Measurements from ENCODE around the gene NETO2. TPM values are rescaled to one million over a fixed set of nuclear protein-coding genes. Genes with fewer than 3 reads are reported as not detected.

Gene NETO2
- polyA plus RNA-seq, 3 donors = 12.4 to 15.7 (median 14.3) TPM

GRCh38 chr16:47053895-47054294 is 89.8 kb downstream of the NETO2 start:
- Mint-ChIP-seq H3K4me1 (no peaks in the 10 kb centered on the region), H3K27me3 (ENCODE audit: low read depth in 3 of 3) (peaks cover 0 to 6% (median 4%) of the 10 kb centered on the region in 3 donors), H3K9me3 (peaks cover 0 to 2% (median 0%) of the 10 kb centered on the region in 7 donors), H3K36me3 (no peaks in the 10 kb centered on the region), H3K4me3 (no peak overlapping the region), H3K27ac (no peak overlapping the region)
- no peaks in the 10 kb centered on the region for H3K27me3 ChIP-seq (ENCODE audit: control insufficient read depth in 2 of 2, insufficient read depth in 2 of 2, low read length in 2 of 2)
- TF ChIP-seq CTCF (IDR thresholded peaks at IDR 0.05) = no peak
- no peak overlapping the region for H3K4me3 ChIP-seq (replicated peaks in 1 of 3; ENCODE audit: low read depth in 2 of 3, low read length in 3 of 3)
- H3K4me1 ChIP-seq (ENCODE audit: control insufficient read depth in 1 of 2, insufficient read depth in 2 of 2, low read length in 2 of 2) = no peaks in the 10 kb centered on the region
- H3K9ac ChIP-seq (ENCODE audit: insufficient read depth, low read length, poor library complexity, severe bottlenecking) = no peak overlapping the region
- H3K27ac ChIP-seq (ENCODE audit: low read depth in 1 of 2, low read length in 2 of 2) = no peak overlapping the region
- intact Hi-C loops (cut with micrococcal nuclease) = no loop called here
- H4K20me1 ChIP-seq (ENCODE audit: insufficient read depth, low read length) = no peaks in the 10 kb centered on the region
- no peak for DNase-seq
- H2AFZ ChIP-seq (ENCODE audit: insufficient read depth, low read depth, low read length, poor library complexity, severe bottlenecking) = no peak overlapping the region
- H3K36me3 ChIP-seq (replicated peaks in 1 of 2; ENCODE audit: control insufficient read depth in 1 of 2, insufficient read depth in 2 of 2, low read length in 2 of 2) = no peaks in the 10 kb centered on the region
- WGBS (ENCODE audit: insufficient coverage) = 100% methylated on average over 2 of the region's 5 CpGs
- H3K79me2 ChIP-seq (ENCODE audit: insufficient read depth, low read length) = no peaks in the 10 kb centered on the region
- H3K9me3 ChIP-seq (replicated peaks in 1 of 2; ENCODE audit: control insufficient read depth in 1 of 2, insufficient read depth in 1 of 2, low read length in 2 of 2) = no peaks in the 10 kb centered on the region
- no peak overlapping the region for H3K4me2 ChIP-seq (replicated peaks; ENCODE audit: extremely low read depth, low read length, poor library complexity, severe bottlenecking)

- H4K20me1 ChIP-seq (ENCODE audit: insufficient read depth, low read length) = no peaks in the 10 kb centered on the region
- Mint-ChIP-seq H3K4me3 (no peak overlapping the region), H3K27me3 (ENCODE audit: low read depth in 3 of 3) (peaks cover 0 to 4% (median 0%) of the 10 kb centered on the region in 3 donors), H3K36me3 (no peaks in the 10 kb centered on the region), H3K9me3 (peaks cover 0 to 2% (median 0%) of the 10 kb centered on the region in 7 donors), H3K4me1 (no peaks in the 10 kb centered on the region), H3K27ac (no peak overlapping the region)
- no peak overlapping the region for H3K4me2 ChIP-seq (replicated peaks; ENCODE audit: extremely low read depth, low read length, poor library complexity, severe bottlenecking)
- intact Hi-C loops (cut with micrococcal nuclease) = no loop called here
- H2AFZ ChIP-seq (ENCODE audit: insufficient read depth, low read depth, low read length, poor library complexity, severe bottlenecking) = peak overlapping the region; percentile 21
- H3K4me1 ChIP-seq (ENCODE audit: control insufficient read depth in 1 of 2, insufficient read depth in 2 of 2, low read length in 2 of 2) = no peaks in the 10 kb centered on the region
- no peaks in the 10 kb centered on the region for H3K79me2 ChIP-seq (ENCODE audit: insufficient read depth, low read length)
- DNase-seq = no peak
- no peak overlapping the region for H3K9ac ChIP-seq (ENCODE audit: insufficient read depth, low read length, poor library complexity, severe bottlenecking)
- H3K27me3 ChIP-seq (ENCODE audit: control insufficient read depth in 2 of 2, insufficient read depth in 2 of 2, low read length in 2 of 2) = no peaks in the 10 kb centered on the region
- WGBS (ENCODE audit: insufficient coverage) = 98% methylated on average over 10 of the region's 13 CpGs
- no peak for TF ChIP-seq CTCF (IDR thresholded peaks at IDR 0.05)
- H3K9me3 ChIP-seq (replicated peaks in 1 of 2; ENCODE audit: control insufficient read depth in 1 of 2, insufficient read depth in 1 of 2, low read length in 2 of 2) = no peaks in the 10 kb centered on the region
- H3K27ac ChIP-seq (ENCODE audit: low read depth in 1 of 2, low read length in 2 of 2) = no peak overlapping the region
- H3K4me3 ChIP-seq (replicated peaks in 1 of 3; ENCODE audit: low read depth in 2 of 3, low read length in 3 of 3) = no peak overlapping the region
- H3K36me3 ChIP-seq (replicated peaks in 1 of 2; ENCODE audit: control insufficient read depth in 1 of 2, insufficient read depth in 2 of 2, low read length in 2 of 2) = no peaks in the 10 kb centered on the region
Measured at GRCh38 chr16:47052666-47053640, 90.8 kb downstream of the NETO2 start.

Data from CD14-positive monocyte (primary cell).